CD14-positive monocyte (primary cell): Measurements from ENCODE around the gene THRAP3. TPM values are rescaled to one million over a fixed set of nuclear protein-coding genes. Genes with fewer than 3 reads are reported as not detected.

ENCODE experiments used
- DNase-seq, 3 donors: peaks; one replicate each; pipeline ENCODE4 v3.0.0-alpha.2; 2011 to 2022
- H2AFZ ChIP-seq: 2 replicates; pipeline ENCODE4 v1.6.0; 2012; ENCODE audit warnings: mild to moderate bottlenecking, low read depth, low read length, inconsistent platforms; ENCODE audit not compliant: insufficient read depth, poor library complexity, severe bottlenecking
- H3K27ac ChIP-seq, 2 donors: 1 replicate in 1 of 2; 2 replicates in 1 of 2; pipeline ENCODE4 v1.5.1; 2012 to 2013; ENCODE audit warnings: low read length in 2 of 2, control low read depth in 1 of 2, inconsistent platforms in 1 of 2, low read depth in 1 of 2, mild to moderate bottlenecking in 1 of 2
- H3K27me3 ChIP-seq, 2 donors: one replicate each; pipeline versions ENCODE4 v1.6.0 to v1.6.1; 2011 to 2013; ENCODE audit warnings: low read length in 2 of 2; ENCODE audit not compliant: control insufficient read depth in 2 of 2, insufficient read depth in 2 of 2
- H3K36me3 ChIP-seq, 2 donors: replicated peaks in 1 of 2; 1 replicate in 1 of 2; 2 replicates in 1 of 2; pipeline versions ENCODE4 v1.5.1 to v1.6.1; 2012 to 2013; ENCODE audit warnings: low read length in 2 of 2, control low read depth in 1 of 2, inconsistent platforms in 1 of 2, mild to moderate bottlenecking in 1 of 2; ENCODE audit not compliant: insufficient read depth in 2 of 2, control insufficient read depth in 1 of 2
- H3K4me1 ChIP-seq, 2 donors: 1 replicate in 1 of 2; 2 replicates in 1 of 2; pipeline versions ENCODE4 v1.5.1 to v1.6.1; 2012 to 2013; ENCODE audit warnings: low read length in 2 of 2, control low read depth in 1 of 2, inconsistent platforms in 1 of 2, mild to moderate bottlenecking in 1 of 2, moderate library complexity in 1 of 2; ENCODE audit not compliant: insufficient read depth in 2 of 2, control insufficient read depth in 1 of 2
- H3K4me2 ChIP-seq: replicated peaks from 2 replicates; pipeline ENCODE3; 2012; ENCODE audit warnings: low read length, moderate library complexity, mild to moderate bottlenecking; ENCODE audit not compliant: poor library complexity, severe bottlenecking; ENCODE audit errors: extremely low read depth
- H3K4me3 ChIP-seq, 3 experiments: fragments of 200-600 bp in 1 of 3; sonication (generic) in 1 of 3; replicated peaks in 1 of 3; 1 replicate in 2 of 3; 2 replicates in 1 of 3; pipeline ENCODE4 v1.5.1; 2011 to 2013; ENCODE audit warnings: low read length in 3 of 3, mild to moderate bottlenecking in 3 of 3, control low read depth in 2 of 3, low read depth in 2 of 3, inconsistent platforms in 1 of 3, moderate library complexity in 1 of 3
- H3K79me2 ChIP-seq: 2 replicates; pipeline ENCODE4 v1.6.0; 2012; ENCODE audit warnings: mild to moderate bottlenecking, control low read depth, inconsistent platforms, low read length, moderate library complexity; ENCODE audit not compliant: insufficient read depth
- H3K9ac ChIP-seq: 2 replicates; pipeline ENCODE4 v1.6.0; 2017; ENCODE audit warnings: low read length, mild to moderate bottlenecking; ENCODE audit not compliant: insufficient read depth, poor library complexity, severe bottlenecking
- H3K9me3 ChIP-seq, 2 donors: replicated peaks in 1 of 2; 1 replicate in 1 of 2; 2 replicates in 1 of 2; pipeline versions ENCODE4 v1.5.1 to v1.6.1; 2012 to 2013; ENCODE audit warnings: low read length in 2 of 2, control low read depth in 1 of 2; ENCODE audit not compliant: control insufficient read depth in 1 of 2, insufficient read depth in 1 of 2
- H4K20me1 ChIP-seq: 2 replicates; pipeline ENCODE4 v1.6.0; 2012; ENCODE audit warnings: mild to moderate bottlenecking, low read length, control low read depth, moderate library complexity; ENCODE audit not compliant: insufficient read depth
- H3K27ac Mint-ChIP-seq, 7 donors: one replicate each; pipeline ENCODE4 v1.8.0; 2020; ENCODE audit warnings: mild to moderate bottlenecking in 7 of 7, mixed read lengths in 7 of 7, moderate library complexity in 6 of 7, inconsistent platforms in 2 of 7
- H3K27me3 Mint-ChIP-seq, 3 donors: one replicate each; pipeline ENCODE4 v1.8.0; 2021 to 2022; ENCODE audit warnings: low read depth in 3 of 3, mild to moderate bottlenecking in 3 of 3, mixed read lengths in 3 of 3, moderate library complexity in 3 of 3, inconsistent platforms in 1 of 3
- H3K36me3 Mint-ChIP-seq, 2 donors: one replicate each; pipeline ENCODE4 v1.8.0; 2020; ENCODE audit warnings: mixed read lengths in 2 of 2, inconsistent platforms in 1 of 2, mild to moderate bottlenecking in 1 of 2
- H3K4me1 Mint-ChIP-seq: one replicate; pipeline ENCODE4 v1.8.0; 2020; ENCODE audit warnings: mild to moderate bottlenecking, mixed read lengths
- H3K4me3 Mint-ChIP-seq, 2 donors: one replicate each; pipeline ENCODE4 v1.8.0; 2020; ENCODE audit warnings: mild to moderate bottlenecking in 2 of 2, mixed read lengths in 2 of 2, moderate library complexity in 1 of 2
- H3K9me3 Mint-ChIP-seq, 7 donors: one replicate each; pipeline ENCODE4 v1.8.0; 2020 to 2022; ENCODE audit warnings: mixed read lengths in 7 of 7, mild to moderate bottlenecking in 6 of 7, moderate library complexity in 6 of 7, inconsistent platforms in 2 of 7
- WGBS: methylation state at CpG from one replicate; pipeline ENCODE4 v1.1.5; 2013; ENCODE audit warnings: missing lambda C conversion rate; ENCODE audit not compliant: insufficient coverage; 5-methylcytosine and 5-hydroxymethylcytosine counted together
- intact Hi-C, 2 donors: fragments of 100-400 bp; cut with micrococcal nuclease; formaldehyde crosslinking; loops; one replicate each; pipeline versions ENCODE4 v1.15.0 to v1.15.1; 2023
- polyA plus RNA-seq, 3 donors: library from polyadenylated mRNA; depleted of rRNA in 1 of 3; unstranded in 2 of 3; stranded (reverse) in 1 of 3; fragments of 300-500 nt in 2 of 3; fragments of >200 nt in 1 of 3; fragmentation: Illumina TruSeq in 2 of 3; gene quantifications; 1 replicate in 2 of 3; 2 replicates in 1 of 3; pipeline ENCODE4 v1.2.3, GENCODE V29; 2012 to 2021
- TF ChIP-seq, protein P1 (sequence below): fragments of 200-600 bp; IDR thresholded peaks from one replicate; pipeline ENCODE4 v1.8.0; 2022; ENCODE audit warnings: antibody characterized with exemption, mild to moderate bottlenecking

Gene THRAP3
- polyA plus RNA-seq, 3 donors, result 30.1 to 63.4 (median 35.7) TPM

DNA sequence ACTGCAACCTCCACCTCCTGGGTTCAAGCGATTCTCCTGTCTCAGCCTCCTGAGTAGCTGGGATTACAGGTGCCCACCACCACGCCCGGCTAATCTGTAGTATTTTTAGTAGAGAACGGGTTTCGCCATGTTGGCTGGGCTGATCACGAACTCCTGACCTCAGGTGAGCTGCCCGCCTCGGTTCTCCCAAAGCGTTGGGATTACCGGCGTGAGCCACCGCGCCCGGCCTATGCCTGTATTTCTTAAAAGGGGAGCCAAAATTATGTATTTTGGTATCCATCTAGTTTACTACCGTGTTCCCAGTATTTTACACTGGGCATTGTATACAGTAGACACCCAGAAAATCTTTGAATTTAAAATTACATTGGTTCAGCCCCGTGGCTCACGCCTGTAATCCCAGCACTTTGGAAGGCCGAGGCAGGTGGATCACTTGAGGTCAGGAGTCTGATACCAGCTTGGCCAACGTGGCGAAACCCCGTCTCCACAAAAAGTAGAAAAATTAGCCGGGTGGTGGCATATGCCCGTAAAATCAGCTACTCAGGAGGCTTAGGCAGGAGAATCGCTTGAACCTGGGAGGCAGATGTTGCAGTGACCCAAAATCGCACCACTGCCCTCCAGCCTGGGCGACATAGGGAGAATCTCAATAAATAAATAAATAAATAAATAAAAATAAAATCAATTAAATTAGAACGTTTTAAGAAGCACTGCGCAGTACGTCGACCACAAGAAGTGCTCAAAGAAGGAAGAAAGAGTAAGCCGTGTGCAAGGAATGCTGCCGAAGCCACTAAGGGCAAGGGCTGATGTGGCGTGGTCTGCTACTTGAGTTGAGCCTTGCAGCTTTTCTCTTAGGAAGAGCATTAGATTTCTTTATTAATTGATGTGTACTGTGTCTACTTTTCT, 1.5 kb upstream of the THRAP3 start:
- peak overlapping the region; percentile 81 for H3K4me2 ChIP-seq
- no peaks in the 10 kb centered on the region for H3K9me3 ChIP-seq
- H3K79me2 ChIP-seq, result peaks cover 34% of the 10 kb centered on the region
- intact Hi-C loops, result loop anchor here in 1 of 2 donors (5.0 kb wide), 2 partner anchors 35 to 75 kb away; partner anchors contain the start of gene TRAPPC3
- Mint-ChIP-seq H3K9me3 (peaks cover 0 to 3% (median 0%) of the 10 kb centered on the region in 7 donors), H3K27me3 (peaks cover 0 to 3% (median 2%) of the 10 kb centered on the region in 3 donors), H3K4me1 (peaks cover 27% of the 10 kb centered on the region), H3K27ac (peak overlapping the region; percentile 99 to 100 (median 100)), H3K4me3 (peak overlapping the region; percentile 97 to 100), H3K36me3 (peaks cover 10% of the 10 kb centered on the region in 2 donors)
- WGBS, result 72% methylated on average over 16 of the region's 33 CpGs
- peaks cover 24 to 35% of the 10 kb centered on the region in 2 donors for H3K4me1 ChIP-seq
- TF ChIP-seq, protein P1, sequence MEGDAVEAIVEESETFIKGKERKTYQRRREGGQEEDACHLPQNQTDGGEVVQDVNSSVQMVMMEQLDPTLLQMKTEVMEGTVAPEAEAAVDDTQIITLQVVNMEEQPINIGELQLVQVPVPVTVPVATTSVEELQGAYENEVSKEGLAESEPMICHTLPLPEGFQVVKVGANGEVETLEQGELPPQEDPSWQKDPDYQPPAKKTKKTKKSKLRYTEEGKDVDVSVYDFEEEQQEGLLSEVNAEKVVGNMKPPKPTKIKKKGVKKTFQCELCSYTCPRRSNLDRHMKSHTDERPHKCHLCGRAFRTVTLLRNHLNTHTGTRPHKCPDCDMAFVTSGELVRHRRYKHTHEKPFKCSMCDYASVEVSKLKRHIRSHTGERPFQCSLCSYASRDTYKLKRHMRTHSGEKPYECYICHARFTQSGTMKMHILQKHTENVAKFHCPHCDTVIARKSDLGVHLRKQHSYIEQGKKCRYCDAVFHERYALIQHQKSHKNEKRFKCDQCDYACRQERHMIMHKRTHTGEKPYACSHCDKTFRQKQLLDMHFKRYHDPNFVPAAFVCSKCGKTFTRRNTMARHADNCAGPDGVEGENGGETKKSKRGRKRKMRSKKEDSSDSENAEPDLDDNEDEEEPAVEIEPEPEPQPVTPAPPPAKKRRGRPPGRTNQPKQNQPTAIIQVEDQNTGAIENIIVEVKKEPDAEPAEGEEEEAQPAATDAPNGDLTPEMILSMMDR, result no peak
- peak overlapping the region; percentile 87 for H3K9ac ChIP-seq
- no peak for DNase-seq
- peak overlapping the region; percentile 73 to 88 (median 86) for H3K4me3 ChIP-seq
- H4K20me1 ChIP-seq, result peaks cover 32% of the 10 kb centered on the region
- H3K27me3 ChIP-seq, result no peaks in the 10 kb centered on the region
- peak overlapping the region; percentile 86 for H2AFZ ChIP-seq
- peak overlapping the region; percentile 97 to 98 for H3K27ac ChIP-seq
- H3K36me3 ChIP-seq, result peaks cover 3 to 15% of the 10 kb centered on the region in 2 donors

DNA sequence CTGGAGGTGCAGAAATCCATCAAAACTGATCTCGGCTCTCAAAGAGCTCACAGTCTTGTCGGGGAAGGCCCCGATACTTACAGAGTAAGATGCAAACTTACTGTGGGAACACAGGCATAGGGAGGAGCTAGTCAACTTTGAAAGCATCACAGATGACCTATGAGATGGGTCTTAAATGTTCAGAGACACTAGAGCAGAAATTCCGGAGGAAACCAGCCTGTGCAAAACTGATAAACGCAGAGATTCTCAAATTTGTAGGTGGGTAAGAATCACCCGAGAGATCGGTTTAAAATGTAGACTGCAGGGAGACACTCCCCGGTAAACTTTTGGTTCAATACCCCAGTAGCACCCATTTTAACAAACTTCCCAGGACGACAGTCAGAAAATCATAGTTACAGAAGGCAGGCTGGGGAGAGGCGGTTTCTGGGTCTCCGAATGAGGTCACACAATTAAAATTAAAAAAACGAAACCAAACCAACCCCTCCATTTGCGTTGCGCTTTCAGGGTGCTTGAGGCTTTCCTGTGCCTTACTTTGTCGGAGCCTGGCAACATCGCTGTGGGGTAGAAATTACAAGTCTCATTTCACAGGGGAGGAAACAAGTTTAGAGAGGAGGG, 755 bp upstream of the THRAP3 start:
- WGBS, result 9% methylated on average over 4 of the region's 16 CpGs
- peaks cover 0 to 3% (median 2%) of the 10 kb centered on the region in 3 donors for H3K27me3 Mint-ChIP-seq
- peaks cover 24 to 35% of the 10 kb centered on the region in 2 donors for H3K4me1 ChIP-seq
- DNase-seq, result peak; percentile 16 to 46 (median 19)
- peak overlapping the region; percentile 73 to 88 (median 86) for H3K4me3 ChIP-seq
- H3K9ac ChIP-seq, result peak overlapping the region; percentile 87
- H3K27me3 ChIP-seq, result no peaks in the 10 kb centered on the region
- H3K9me3 Mint-ChIP-seq, result no peaks in the 10 kb centered on the region
- TF ChIP-seq, protein P1, result no peak
- H3K4me3 Mint-ChIP-seq, result peak overlapping the region; percentile 97 to 100
- peak overlapping the region; percentile 97 to 98 for H3K27ac ChIP-seq
- H3K36me3 ChIP-seq, result peaks cover 6 to 21% of the 10 kb centered on the region in 2 donors
- H3K9me3 ChIP-seq, result no peaks in the 10 kb centered on the region
- intact Hi-C loops, result loop anchor here in 1 of 2 donors (5.0 kb wide), 2 partner anchors 36 to 76 kb away; partner anchors contain the start of gene TRAPPC3
- H3K79me2 ChIP-seq, result peaks cover 42% of the 10 kb centered on the region
- H4K20me1 ChIP-seq, result peaks cover 39% of the 10 kb centered on the region
- peak overlapping the region; percentile 99 to 100 (median 100) for H3K27ac Mint-ChIP-seq
- peak overlapping the region; percentile 86 for H2AFZ ChIP-seq
- peaks cover 27% of the 10 kb centered on the region for H3K4me1 Mint-ChIP-seq
- peak overlapping the region; percentile 81 for H3K4me2 ChIP-seq
- peaks cover 10 to 17% of the 10 kb centered on the region in 2 donors for H3K36me3 Mint-ChIP-seq
